ENCODE data around the gene ULK3.

ULK3 gene

DNA sequence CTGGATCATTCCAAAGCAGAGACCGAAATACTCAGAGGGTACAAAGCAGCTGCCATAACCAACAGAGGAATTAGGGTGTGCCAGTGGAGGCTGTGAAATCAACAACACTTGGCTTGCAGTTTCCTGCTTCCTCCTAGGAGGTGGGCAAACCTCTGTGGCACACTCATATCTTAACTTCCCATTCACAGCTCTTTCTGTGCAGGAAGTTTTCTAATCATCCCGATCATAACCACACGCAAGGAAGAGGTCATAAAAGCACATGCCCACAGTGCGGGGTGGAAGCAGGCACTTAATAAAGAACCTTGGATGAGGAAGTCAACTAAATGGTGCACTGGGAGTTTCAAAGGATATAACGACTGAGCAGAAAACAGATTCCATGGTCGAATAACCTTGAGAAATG lies 25.1 kb upstream of the ULK3 start:
- DNase-seq (ENCODE audit: low spot score): no peak

DNA sequence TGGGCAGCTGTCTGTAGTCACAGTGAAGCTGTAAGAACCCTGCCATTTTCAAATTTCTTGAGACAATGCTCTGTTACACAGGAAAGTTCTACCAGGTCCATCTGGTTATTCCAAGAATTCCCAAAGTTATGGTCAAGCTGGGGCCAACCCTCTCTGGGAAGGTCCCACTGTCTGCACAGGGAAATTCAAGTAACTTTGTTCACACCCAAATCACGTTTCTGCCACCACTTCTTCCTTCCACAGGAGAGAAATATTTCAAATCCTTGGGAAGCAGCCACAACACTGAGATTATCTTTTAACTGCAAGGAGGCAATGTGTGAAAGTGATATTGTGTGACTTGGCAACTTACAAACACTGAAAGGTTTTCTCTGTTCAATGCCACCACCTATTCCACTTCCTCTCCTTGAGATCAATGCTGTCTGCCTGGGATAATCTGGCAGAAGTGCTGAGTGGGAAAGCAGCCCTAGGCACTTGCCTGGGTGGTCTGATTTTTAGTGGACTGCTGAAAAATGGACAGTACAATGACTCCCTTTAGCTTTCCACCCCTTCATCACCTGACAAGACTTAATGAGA lies 24.6 kb upstream of the ULK3 start:
- DNase-seq (ENCODE audit: low spot score): no peak

DNA sequence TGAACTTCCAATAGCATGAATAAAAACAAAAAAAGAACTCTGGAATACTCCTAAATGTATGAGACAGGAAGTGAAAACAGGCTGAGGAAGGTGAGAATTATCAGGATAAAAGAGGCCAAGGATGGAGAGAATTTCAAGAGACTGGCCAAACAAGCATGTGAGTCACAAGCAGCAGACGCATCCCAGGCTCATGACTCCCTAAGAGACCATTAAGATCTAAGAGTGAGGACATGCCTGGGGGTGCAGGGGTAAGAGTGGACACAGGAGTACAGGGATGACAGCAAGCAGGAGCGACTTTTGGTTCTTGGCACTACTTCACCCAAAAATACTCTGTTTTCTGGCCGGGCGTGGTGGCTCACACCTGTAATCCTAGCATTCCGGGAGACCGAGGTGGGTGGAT lies 23.1 kb upstream of the ULK3 start:
- no peak for DNase-seq (ENCODE audit: low spot score)

DNA sequence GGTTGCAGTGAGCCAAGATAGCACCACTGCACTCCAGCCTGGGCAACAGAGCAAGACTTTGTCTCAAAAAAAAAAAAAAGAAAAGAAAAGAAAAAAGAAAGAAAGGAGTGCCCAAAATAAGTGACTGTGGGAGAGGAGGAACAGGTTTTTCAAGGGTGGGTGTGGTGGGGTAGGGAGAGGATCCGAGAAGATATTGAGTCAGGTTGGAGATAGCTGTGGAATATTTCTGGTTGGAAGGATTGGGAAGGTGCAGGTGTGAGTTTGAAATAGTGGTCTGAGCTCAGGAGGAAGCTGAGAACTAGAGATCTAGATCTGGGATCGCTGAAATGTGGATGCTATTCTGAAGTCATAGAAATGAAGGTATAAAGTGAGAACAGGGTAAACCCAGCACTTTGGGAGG lies 22.4 kb upstream of the ULK3 start:
- no peak for DNase-seq (ENCODE audit: low spot score)

DNA sequence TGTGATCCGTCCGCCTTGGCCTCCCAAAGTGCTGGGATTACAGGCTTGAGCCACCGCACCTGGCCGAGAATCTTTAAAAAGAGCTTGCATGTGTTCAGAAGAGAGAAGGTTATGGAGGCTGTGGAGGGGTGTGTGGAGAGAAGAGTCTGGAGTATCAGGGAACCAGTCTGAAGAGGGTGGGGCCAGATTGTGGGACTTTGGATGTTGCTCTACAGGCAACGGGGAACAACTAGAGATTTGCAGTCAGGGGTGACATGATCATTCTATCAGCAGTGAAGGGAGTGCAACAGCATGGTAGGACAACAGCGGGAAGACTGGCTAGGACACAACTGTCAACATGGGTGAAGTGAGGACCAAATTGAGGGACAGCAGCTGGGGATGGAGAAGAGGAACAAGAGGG lies 21.3 kb upstream of the ULK3 start:
- no peak for DNase-seq (ENCODE audit: low spot score)

DNA sequence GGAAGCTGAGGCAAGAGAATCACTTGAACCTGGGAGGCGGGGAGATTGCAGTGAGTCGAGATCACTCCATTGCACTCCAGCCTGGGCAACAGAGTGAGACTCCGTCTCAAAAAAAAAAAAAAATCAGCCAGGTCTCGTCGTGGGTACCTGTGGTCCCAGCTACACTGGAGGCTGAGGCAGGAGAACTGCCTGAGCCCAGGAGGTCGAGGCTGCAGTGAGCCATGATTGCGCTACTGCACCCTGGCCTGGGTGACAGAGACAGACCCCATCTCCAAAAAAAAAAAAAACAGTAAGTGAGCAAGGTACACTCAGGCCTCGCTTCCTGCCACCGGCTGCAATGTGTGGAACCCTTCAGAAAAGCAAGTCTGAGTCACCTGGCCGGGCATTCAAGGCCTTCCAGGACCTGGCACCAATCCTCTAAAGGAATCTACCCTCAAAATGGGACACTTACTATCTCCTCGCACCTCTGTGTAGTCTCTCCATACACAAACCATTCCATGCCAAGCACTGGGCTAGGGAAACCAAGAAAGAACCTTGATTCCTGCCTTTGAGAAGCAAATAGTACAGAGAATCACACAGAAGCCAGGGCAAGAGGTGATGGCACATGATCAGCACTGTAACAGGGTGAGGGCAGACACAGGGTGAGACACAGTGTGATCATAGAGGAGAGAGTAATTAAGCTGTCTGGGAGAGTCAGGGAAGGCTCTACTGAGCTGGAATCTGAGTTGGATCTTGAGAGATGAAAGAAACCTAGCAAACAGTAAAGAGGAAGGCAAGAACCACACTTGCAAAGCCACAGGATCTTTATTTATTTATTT lies 20.5 kb upstream of the ULK3 start:
- no peak for DNase-seq (ENCODE audit: low spot score)

DNA sequence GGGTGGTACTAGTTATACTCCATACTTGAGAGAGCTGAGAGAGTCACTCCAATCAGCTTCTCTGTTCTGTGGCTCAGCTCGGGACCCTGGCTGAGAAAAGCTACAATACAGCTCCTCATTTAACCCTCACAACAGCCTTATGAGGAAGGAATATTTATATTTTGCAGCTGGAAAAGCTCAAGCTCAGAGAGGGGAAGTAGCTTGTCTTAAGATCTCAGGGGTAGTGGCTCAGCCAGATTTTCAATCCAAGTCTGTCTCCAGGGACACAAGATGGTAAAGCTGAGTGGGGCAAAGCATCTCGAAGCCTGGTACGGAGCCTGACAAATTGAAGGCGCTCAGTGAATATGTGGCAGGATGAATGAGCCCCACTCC lies 15.4 kb upstream of the ULK3 start:
- DNase-seq (ENCODE audit: low spot score): no peak

DNA sequence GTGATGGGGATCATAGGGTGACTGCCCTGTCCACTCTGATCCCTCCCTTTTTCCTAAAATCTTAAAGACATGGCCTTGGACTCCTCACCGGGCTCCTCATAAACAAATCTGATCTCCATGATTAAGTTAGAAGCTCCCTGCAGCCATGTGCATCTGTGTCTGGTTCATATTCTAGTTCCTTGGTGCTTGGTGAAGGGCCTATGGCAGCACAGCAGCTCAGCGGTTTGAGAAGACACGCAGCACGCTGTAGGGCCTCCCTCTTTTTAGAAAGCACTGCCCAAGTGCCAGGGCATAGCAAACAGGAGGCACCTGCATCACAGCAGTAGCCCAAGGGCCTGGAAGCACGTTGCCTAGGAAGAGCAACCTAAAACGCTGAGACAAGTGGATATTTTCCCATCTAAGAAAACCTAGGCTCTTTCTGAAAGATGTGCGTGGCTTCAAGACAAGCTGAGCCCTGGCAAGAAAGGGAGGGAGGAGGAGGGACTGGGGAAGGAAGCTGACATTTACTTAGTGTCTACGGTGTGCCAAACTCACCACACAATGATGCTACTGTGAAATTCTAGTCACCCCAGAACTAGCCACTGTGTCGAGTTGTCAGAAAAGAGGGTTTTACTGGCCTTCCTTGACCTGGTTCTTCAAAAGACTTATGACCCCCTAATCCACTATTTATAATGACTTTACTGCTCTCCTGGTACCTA lies 14.9 kb upstream of the ULK3 start:
- no peak for DNase-seq (ENCODE audit: low spot score)

DNA sequence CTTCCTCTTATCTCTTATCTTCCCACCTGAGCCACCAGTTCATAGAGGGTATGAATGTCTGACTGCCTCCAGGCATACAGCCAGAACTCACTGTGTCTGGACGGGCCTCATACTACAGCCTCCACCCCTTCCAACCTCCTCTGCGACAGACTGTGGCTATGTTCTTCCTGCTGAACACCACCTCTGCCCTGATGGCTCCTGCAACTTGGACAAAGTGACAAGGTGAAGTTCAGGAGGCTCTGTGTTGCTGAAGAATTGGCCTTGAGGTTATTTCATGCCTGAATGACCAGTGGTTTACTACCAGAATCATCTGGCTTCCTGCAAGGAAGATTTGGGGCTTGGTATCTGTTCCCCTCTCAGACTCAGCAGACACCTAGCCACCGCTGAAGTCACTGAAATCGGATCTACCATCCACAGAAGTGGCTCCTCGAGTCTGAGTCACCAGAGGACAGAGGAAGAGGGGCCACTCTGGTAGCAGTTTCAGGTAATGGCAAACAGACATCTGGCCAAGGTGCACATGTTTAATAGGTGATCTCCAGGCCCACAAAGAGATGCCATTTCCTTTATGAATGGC lies 14.2 kb upstream of the ULK3 start:
- no peak for DNase-seq (ENCODE audit: low spot score)

DNA sequence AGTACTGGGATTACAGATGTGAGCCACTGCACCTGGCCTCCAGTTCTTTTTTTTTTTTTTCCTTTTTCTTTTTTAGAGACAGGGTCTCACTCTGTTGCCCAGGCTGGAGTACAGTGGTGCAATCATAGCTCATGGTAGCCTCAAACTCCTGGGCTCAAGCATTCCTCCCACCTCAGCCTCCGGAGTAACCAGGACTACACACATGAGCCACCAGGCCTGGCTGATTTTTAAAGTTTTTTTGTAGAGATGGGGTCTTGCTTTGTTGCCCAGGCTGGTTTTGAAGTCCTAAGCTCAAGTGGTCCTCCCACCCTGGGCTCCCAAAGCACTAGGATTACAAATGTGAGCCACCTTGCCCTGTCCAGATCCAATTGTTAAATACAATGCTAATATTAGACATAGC lies 13.6 kb upstream of the ULK3 start:
- DNase-seq (ENCODE audit: low spot score): no peak

DNA sequence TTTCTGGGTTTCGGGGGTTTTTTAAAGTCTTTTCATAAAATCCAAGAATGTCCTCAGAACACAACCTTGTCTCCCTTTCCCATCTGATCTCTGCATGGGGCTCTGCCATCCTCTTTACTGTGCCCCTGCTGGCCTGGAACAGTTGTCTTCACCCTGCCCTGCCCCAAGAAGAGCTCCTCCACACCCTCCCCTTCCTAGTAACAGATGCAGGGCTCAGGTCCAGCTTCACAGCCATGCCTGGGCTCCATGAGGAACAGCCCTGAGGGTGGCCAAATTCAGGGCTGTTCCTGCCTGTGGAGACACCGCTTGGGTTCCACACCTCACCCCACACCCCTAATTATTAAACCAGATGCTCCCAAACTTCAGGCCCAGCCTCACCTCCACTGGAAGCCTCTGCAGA lies 12.9 kb upstream of the ULK3 start:
- no peak for DNase-seq (ENCODE audit: low spot score)

DNA sequence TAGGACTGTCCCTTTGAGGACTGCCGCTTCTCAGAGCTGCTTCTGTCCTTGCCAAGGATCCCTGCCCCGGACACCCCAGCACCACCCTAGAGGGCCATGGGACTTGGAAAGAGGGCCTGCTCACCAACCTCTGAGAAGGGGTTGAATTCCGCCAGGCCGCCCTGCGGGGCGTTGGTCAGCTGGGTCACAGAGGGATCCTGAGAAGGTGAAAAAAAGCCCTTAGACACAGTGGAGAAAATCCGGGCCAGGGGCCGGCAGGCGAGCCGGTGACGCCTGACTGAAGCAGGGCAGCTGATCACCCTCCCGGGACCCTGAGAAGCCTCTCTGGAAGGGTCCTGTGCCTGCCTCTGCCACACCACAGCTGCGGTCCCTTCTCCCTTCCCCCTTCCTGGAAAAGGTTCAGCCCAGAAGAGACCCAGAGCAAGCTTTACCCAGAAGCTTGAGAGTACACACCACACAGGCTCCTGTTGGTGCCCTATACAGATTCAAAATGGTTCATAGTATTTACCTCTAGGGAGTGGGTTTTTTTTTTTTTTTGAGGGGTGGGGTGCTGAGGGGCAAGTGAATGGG lies 11.6 kb upstream of the ULK3 start:
- DNase-seq (ENCODE audit: low spot score): no peak

DNA sequence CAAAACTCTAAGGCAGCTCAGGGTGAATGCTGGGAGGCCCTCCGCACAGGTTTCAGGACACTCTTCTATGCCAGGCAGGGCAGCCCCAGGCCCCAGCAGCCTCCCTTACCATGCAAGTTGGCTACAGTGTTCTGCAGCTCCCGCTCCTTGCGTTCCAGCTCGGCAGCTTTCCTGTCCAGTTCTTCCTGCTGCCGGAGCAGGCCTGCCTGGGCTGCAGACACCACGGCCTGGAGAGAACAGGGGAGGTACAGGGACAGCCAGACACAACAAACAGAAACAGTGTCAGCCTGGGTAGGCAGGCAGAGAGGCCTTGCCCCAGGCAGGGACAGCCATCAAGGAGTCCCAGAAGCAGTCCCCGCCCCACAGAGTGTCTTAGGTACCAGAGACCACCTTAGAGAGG lies 9.0 kb upstream of the ULK3 start:
- no peak for DNase-seq (ENCODE audit: low spot score)

DNA sequence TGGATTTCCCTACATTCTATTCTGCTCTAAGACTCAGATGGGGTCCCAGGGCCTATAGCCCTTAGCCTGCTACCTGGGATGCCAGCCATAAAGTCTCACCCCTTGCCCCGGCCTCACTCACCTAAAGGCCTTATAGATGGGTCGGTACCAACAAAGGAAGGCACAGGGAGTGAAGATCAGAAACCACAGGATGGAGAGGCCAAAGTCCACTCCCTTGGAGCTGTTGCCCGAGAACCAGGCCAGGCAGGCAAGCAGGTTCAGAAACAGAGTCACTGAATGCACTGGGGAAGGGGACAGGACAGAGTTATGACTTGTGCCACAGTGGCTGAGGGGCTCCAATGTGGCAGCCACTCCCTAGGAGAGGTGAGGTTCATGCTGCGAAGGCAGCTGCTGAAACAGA lies 7.4 kb upstream of the ULK3 start:
- DNase-seq (ENCODE audit: low spot score): no peak

DNA sequence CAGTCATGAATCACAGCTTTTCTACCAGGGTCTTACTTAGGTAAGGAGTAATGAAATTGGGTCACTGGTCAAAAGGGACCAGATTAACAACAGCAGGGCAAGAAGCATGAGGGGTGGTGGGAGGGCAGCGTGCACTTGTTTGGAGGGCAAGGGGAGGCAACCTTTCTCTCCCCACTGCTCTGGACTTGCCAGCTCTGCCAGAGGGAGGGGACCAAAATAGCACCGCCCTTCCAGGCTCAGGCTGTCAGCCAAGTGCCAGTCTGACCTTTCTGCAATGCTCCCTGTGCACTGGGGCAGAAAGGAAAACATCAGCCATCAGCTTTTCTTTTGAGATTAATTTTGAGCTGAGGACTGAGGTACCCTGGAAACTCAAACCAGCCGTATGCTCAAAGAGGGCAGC lies 4.5 kb upstream of the ULK3 start:
- no peak for DNase-seq (ENCODE audit: low spot score)

DNA sequence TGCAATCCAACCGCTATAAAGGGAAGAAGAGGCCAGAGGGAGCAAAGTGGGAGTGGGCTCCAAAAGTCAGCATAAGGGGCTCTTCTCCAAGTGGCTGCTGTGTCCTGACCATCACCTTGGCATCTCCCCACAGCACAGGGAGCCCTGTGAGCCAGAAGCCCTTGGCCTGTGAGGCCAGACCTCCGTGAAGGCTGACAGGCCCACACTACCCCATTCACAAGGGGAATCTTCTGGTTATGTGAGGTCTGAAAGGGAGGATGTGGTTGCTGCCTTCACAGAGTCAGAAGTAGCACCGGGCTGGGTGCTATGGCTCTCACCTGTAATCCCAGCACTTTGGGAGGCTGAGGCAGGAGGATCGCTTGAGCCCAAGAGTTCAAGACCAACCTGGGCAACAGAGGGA lies 2.6 kb upstream of the ULK3 start:
- DNase-seq (ENCODE audit: low spot score): no peak

DNA sequence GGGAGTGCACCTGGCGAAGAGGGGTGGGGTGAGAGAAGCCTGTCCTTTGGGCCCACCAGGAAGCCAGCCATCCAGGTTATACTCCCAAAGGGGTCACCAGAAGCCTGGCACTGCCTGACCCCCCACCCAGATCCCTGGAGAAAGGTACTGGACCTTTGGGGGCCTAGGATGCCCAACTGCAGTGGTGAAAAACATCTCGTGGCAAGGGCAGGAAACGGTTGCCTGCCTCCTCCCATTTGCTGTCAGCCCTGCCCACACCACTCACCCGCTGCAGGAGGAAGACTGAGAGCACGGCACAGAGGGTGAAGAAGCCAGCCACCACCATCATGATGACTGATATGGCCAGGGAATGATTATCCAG lies 2.2 kb upstream of the ULK3 start:
- DNase-seq (ENCODE audit: low spot score): no peak

DNA sequence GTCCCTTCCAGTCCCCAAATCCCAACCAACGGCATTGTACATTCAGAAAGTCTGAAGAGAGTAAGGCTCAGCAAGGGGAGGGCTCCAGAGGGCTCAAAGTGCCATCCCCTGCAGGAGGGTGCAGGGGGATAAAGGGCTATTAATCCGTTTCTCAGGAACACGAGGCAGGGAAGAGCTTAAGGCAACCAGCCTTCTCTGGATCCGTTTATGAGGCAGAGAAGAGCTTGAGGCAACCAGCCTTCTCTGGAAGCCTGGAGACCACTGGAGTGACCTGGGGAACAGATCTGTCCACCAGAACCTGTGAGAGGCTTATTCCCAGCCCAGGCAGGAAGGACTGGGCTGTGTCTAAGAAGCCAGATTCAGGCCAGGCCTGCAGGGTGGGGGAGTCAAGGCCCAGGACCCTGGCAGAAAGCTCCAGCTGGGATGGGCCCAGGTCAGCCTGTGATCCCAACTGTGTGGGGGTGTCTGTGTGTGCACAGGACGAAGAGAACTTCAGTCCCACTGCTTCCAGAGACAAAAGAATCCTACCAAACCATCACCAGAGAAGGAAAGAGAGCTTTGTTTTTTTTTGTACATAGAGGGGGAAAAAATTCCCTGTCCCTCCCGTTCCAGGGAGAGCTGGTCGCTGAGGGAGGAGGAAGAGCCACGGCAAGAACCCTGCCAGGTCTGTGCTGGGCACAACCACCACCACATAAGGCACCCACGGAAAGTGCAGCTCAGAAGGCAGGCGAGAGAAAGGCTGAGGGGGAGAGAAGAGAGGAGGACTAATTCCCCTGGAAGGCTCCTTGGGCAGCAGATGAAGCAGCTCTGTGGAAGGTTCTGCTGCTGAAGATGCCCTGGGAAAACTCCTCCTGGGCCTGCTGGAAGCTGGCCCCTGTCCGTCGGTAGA lies 1.6 kb upstream of the ULK3 start:
- DNase-seq (ENCODE audit: low spot score): no peak

DNA sequence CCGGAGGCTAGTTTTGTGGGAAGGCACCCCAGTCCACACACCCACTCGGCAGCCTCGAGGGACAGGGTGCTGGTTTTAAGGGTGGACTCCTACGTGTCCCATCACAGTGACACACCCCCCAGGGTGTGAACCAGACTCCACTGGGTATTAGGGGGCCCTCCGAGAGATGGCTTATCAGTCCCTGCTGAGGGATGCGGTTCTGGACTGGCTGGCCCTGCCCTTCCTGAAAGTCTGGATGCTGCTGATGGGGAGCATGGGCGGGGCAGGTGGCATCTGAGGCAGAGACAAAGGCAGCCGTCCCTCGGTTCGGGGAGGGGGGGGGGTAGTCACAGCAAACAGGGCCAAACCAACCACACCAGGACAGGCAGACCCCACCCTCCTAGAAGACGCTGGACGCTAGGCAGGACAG lies 939 bp upstream of the ULK3 start:
- DNase-seq (ENCODE audit: low spot score): peak; percentile 45

DNA sequence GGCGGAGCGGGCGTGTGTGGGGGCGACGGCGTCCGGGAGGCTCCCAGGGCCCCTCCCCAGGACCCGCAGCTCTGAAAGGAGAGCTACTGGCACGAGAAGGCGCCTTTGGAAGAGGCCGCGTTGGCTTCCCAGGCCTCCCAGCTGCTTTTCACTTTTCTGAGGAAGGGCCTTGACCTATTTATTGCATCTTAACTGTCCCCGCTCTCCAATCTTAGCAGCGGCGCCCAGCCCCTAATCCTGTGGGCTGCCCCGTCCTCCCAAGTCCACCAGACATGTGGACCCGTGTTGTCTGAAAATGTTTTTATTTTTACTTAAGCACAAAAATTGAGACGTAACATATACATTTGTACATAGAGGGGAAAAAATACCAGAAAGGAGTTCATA lies 481 bp upstream of the ULK3 start:
- no peak for DNase-seq (ENCODE audit: low spot score)

DNA sequence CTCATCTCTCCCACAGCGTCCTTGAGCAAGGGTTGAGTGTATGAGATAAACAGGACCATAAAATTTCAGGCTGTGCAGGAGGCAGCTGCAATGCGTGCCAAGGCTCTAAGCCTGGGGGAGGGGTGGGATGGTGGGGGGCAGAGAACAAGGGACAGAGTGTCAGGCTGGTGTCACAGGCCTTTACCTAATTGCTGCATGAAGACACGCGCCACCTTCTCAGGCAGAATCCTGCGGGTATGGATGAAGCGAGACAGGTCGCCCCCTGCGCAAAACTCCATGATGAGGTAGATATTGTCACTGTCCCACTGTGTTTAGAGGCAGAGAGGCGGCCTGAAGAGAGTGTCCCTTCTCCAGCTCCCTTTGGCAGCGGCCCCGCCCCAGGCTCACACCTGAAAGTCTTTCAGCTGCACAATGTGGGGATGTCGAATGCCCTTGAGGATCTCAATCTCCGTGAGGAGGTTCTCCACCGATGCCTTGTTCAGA lies 1.0 kb downstream of the ULK3 start:
- no peak for DNase-seq (ENCODE audit: low spot score)

Data from HuH-7.5 (cell line).